Stimulated activated CD4-positive, alpha-beta T cell treated with anti-CD3 and anti-CD28 coated beads, Interleukin-15, amount 100 ng/mL, for 24 hours (primary cell): Measurements from ENCODE around the gene MRM2.
A peak's percentile ranks its signal among the peaks of the same experiment; 100 is the strongest.

Experiments
- DNase-seq: peaks from one replicate; pipeline ENCODE4 v3.0.0-alpha.2; 2020

MRM2 gene

DNA sequence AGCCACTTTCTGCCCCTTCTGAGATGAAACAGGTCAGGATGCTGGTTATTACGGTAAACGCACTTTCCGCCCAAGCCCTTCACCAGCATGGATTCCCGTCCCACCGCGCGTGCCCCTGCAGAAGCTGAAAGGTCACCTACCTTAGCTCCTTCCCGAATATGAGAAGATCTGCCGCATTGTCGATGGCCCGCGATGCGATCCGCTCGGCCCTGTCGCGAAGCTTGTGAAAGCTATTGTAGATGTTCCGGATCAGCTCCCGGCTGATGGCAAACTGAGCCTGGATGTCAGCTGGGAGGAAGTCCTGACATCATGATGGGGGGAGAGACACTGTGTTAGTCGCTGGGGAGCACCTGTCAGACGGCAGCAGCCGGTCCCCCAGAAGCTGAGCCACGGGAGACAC is 22.2 kb upstream of the MRM2 start:
- DNase-seq = no peak

DNA sequence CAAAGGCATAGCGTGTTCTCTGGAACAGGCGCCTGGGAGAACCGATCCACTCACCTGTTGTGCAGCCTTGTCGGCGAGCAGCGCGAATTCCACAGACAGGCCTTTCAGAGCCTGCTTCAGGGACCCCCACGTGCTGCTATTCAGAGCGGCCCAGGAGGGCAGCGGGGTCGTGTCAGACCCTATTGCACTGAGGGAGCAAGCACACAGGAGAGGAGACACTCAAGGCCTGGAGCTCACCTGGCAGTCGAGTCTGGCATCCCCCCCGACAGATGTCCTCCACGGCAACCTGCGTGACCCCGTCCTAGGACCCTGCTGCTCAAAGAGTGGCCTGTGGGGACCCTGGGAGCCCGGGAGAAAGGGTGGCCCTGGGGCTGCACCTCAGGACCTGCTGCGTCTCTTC is 21.2 kb upstream of the MRM2 start:
- no peak for DNase-seq

DNA sequence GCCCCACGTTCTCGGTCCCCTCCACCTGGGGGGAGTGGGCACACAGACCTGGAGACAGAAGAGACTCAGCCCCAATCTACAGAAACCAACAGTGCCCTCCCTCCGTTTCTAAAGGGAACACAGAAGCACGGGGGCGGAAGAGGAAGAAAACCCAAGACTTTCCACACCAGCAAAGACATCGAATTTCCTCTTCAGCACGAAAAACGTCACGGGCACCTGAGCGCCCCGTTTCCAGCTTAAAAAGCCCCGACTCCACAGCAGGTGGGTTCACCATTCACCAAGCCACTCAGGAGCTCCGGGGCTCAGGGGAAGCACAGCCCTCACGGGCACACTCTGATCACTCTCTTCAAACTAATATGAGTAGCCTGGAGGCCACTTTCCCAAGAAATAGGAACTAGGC is 19.6 kb upstream of the MRM2 start:
- peak; percentile 26 for DNase-seq

DNA sequence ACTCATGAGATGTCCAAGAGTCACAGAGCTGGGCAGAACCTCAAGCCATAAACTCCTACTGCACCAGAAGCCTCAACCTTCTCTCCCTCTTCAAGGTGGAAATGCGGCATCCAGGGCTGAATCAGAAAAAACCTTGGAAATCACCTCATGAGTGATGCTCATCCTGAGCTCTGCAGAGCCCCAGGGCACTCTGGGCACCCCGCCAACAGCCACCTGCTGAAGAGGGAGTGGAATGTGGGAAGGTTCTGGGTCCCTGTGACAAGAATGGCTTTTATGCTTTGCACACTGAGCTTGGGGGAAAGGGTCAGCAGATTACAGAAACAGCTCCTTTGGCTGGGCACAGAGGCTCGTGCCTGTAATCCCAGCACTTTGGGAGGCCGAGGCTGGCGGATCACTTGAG is 18.8 kb upstream of the MRM2 start:
- no peak for DNase-seq

DNA sequence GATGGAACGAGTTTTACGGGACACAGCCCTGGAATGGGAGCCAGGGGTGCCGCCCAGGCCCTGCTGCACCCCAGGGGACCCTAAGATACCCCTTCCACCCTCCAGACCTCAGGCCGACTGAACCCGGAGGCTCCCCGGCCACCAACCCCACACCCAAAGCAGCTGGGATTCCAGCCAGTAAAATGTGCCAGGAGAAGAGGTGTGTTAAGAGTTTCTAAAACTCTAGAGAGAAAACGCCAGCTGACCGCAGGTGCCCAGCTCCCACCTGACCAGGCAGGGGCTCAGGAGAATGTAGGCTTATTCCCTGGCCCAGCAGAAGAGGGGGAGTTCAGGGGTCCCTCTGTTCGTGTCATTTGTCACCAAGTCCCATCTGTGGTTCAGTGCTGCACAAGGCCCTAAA is 17.5 kb upstream of the MRM2 start:
- no peak for DNase-seq

DNA sequence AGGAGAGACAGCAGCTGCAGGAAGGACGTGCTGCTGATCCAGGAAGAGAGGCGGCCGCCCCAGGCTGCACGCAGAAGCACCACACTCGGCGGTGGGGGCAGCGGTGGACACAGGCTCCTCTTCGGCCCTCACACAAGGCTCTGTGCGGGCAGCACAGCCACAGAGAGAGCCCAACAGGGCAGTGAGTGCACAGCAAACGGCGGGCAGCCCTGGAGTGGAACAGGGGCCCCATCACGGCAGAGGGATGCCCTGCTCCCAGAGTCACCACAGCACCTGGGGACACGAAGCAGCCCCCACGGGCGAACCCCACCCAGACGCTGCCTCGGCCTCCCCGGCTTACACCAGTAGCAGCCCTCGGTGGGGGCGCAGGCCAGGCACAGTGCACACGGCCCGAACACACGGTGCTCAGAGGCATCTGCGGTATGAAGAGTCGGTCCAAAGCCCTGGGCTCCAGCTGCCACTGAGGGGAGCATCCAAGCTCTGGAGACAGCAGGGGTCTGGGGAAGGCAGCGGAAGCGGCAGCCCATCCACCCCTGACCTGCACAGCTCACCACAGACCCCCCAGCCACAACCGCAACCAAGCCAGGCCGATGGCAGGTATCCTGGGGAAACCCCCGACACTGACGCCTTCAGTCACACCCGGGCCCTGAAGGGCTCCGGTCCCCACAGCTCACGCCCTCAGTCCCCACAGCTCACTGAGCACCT is 16.8 kb upstream of the MRM2 start:
- no peak for DNase-seq

DNA sequence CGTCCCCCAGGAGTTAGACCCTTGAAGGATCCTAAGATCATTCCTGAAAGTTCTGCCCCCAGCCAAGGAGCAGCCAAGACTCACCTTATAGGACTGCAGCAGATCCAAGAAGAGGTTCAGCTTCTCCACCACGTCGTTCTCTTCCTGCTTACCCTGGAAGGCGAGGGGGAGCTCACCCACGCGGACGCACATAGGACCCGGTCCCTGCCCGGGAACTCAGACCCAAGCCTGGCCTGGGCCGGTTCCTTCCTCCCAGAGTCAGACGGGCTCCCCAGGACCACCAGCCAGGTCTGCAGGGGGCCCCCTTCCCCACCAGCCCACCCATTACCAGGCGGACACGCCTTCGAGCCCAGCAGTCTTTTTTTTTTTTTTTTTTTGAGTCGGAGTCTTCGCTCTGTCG is 15.6 kb upstream of the MRM2 start:
- DNase-seq = no peak

DNA sequence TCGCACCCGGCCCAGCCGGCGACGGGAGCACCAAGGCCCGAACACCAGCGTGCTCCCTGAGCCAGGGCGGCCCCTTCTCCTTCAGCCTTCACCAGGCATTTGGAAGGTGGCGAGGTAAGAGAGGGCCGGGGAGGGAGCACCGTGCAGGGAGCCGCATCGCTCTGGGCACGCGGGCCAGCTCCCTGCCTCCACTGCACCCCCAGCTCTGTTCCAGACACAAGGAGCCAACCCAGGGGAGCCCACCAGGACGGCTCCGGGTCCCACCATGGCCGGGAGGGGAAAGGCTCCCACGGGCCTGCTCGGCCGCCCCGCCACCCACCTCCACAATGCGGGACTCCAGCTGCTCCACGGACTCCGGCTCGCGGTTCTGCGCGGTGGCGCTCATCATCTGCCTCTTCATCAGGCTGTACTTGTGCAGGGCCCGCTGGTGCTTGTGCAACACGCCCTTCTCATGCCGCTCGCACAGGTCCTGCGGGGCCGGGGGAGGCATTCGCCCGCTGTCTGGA is 15.1 kb upstream of the MRM2 start:
- DNase-seq = no peak

DNA sequence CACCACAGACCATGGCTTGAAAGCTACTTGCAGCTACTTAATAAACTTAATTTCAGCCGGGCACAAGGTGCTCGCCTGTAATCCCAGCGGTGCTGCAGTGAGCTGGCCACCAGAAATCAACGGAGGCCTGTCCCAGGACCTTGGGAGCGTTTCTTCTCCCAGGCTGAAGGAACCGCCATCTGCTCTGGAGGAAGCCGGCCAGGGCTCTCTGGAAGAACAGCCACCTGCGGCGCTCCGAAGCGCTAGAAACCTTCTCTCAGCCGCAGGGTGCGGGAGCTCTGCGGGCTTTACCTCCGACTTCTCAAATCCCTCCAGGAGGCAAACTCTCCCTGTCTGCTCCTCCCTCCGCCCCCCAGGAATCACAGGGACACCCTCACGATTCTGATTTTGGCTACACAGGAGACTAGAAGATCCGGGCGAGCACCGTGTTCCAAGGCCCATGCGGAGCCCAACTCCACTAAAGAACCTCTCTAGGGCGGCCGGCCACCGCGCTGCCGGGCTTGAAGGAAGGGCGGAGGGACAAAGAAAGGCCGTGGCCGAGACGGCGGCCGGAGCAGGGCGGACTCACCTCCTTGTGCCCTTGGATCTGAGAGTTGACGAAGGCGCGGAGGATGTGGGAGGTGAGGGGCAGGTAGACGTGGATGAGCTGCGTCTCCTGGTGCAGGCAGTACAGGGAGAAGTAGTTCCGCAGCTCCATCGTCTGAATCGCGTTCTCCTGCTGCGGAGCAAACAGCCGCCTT is 14.5 kb upstream of the MRM2 start:
- no peak for DNase-seq

DNA sequence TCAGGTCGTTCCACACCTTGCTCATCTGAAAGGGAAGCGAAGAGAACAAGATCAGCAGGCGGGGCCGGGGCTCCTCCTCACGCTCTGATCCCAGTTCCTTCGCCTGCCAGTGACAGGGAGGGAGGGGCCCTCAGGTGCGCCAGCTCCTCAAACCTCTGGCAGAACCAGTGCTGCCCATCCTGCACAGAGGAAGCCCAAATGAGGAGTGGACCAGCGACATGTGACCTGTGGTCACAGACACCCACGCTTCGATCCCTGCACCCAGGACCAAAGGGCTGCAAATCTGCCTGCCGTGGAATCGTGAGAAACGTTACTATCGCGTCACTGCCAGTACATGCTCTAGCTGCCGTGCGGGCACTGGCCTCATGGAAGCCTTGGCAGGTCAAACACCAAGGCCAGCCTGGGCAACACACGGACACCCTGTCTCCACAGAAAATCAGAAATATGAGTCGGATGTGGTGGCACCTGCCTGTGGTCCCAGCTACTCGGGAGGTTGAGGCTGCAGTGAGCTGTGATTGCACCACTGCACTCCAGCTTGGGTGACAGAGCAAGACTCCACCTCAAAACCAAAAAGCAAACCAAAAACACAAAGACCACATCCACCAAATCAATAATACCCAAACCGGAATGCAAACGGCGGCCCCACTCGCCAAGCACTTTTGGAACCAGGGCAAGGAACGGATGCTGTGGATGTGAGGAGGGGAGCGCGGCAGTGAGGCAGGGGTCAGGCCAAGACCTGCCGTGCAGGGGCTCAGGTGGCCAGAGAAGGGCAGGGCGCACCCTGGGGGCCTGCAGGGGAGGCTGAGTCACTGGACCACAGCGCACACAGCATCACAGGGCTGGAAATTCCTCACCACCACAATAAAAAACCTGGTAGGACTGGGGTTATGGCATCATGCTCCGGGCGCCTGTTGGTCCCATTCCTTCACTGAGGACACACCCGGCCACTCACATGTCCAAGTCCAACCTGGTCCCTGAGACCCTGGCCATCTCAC is 13.4 kb upstream of the MRM2 start:
- no peak for DNase-seq

DNA sequence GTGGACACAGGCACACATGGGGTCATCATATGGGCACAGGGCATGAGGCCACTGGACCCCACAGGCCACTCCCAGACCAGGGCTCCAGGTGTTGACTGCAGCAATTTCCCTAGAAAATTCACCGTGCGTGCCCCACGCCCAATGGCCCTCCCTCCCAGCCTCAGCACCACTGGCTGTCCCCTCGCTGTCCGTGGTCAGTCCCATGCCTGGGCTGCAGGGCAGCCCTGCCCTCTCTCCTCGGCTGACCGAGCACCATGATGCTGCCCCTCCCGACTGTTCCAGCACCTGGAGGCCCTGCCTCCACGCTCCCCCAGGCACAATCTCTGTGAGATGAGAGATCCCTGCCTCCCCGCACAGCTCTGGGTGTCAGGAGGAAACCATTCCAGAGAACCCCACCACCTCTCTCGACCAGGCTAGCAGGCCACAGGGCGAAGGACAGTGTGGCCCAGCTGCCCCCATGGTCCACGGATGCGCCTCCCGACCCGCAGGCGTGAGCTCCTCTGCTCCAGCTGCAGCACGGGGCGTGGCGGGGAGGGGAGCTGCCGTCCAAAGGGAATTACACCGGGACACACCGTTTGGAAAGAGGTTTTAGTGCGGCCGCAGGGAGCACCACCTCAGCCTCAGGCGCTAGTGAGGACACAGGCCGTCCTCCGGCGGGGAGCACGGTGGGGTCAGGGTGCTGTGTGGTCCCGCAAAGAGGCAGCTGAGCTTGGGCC is 12.6 kb upstream of the MRM2 start:
- no peak for DNase-seq

DNA sequence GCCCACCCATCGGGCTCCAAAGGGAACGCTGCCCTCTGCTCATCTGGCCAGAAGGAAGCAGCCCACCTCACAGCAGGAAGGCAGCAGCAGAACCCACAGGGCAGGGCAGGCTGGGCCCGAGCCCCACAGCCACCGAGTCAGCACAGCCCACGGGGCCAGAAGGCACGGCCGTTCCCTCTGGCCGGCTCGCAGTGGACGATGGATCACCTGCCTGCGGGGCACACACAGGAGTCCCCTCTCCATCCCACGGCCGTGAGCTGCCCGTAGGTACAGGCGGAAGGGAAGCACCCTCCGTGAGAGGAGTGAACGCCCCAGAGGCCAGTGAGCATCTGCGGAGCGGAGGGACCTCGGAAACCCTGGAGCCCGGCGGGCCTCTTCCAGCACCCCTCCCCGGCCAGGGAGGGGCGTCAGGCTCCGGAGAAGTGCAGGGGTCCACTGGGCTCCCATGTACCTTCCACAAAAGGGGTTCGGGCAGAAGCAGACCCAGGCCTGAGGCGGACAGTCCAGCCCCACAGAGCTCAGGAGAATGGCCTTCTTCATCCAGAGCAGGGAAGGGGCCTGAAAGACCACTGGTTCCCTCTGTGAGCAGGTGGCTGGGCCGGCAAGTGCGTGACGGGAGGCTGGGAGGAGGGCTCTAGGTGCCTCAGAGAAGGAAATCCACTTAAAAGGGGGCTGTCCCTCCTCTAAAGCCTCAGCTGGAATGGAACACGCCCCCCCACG is 11.7 kb upstream of the MRM2 start:
- no peak for DNase-seq

DNA sequence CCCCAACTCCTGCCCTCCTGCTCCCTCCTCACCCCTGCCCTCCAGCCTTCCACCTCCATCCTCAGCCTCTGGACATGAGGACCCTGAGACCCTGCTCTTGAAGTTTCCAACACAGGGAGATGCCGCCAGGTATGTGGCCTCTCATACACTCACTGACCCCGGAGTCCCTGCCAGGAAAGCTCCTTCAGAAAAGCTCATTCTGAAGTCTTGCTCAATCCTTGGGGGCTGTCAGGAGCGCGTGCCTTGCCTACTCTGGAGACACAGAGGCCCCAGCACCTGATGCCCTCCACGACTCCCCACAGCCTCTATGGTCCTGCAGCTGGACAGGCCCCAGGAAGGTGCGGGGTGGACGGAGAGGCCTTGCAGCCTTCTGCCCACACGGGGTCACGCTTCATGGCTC is 11.0 kb upstream of the MRM2 start:
- DNase-seq = no peak

DNA sequence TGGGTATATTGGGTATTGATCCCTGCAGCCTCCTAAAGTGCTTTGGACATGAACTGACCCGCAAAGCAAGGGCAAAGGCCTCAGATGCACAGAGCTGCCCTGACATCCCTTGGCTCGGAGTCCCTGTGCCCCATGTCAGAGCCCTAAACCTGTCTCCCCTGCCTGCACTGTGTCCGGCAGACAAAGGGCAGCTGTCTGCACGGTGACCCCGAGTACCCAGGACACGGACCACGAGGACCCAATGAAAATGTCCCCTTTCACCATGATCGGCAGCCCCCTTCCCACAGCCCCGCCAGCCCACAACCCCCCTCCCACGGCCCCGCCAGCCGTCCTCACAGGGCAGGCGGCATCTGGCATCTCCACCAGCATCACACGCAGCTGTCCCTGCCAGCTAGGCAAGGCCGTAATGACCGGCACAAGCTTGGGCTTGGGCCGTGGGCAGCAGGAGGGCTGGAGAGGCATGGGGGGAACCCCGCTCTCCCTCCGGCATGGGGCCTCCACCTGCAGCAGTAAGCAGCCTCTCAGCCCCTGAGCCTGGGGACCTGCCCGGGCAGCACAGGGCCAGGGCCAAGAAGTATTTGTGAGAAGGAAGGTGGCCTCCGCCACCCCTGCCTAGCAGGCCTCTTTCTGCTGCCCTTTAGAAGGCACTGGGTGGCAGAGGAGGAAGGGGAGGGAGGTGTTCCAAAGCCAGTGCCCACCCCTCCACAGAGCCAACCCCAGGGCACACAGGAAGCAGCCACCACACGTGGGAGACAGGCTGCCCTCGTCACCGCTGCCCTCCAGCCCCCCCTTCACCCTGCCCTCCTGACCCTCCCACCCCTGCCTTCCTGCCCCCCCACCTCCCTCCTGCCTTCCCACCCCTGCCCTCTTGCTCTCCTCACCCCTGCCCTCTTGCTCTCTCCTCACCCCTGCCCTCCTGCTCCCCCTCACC is 10.1 kb upstream of the MRM2 start:
- DNase-seq = no peak

DNA sequence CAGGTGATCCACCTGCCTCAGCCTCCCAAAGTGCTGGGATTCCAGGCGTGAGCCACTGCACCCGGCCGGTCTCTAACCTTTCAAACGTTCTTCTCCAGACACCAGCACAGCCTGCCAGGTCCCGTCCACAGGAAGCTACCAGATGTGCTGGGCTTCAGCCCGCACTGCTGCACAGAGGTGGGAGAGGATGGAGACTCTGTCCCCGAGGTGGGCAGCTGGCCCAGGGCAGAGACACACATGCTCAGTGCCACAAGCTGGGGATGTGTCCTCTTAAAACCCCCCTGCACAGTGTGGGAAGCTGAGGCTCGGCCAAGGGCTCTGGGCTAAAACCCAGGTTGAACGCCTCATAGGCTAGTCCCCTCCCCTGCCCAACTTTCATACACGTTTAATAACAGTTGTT is 9.4 kb upstream of the MRM2 start:
- no peak for DNase-seq

DNA sequence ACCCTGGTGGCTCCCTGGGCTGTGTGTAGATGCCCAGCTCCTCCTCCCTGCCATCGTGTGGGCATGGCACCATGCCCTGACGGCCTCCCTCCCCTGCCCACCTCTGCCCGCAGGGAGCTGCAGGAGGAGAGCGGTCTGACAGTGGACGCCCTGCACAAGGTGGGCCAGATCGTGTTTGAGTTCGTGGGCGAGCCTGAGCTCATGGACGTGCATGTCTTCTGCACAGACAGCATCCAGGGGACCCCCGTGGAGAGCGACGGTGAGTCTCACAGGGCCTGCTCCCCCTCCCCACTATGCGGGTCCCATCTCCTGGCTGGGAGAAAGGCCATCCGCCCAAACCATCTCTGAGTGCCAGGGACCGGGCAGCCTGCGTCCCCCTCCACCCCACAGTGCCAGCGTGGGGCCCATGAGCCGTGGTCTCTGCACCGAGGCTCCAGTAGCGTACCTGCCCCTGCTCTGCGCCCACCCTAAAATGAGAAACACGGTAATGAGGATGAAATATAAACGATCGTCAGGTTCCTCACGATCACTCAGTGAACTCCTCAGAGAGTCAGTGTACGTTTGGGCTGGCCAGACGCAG is 7.8 kb upstream of the MRM2 start:
- no peak for DNase-seq

DNA sequence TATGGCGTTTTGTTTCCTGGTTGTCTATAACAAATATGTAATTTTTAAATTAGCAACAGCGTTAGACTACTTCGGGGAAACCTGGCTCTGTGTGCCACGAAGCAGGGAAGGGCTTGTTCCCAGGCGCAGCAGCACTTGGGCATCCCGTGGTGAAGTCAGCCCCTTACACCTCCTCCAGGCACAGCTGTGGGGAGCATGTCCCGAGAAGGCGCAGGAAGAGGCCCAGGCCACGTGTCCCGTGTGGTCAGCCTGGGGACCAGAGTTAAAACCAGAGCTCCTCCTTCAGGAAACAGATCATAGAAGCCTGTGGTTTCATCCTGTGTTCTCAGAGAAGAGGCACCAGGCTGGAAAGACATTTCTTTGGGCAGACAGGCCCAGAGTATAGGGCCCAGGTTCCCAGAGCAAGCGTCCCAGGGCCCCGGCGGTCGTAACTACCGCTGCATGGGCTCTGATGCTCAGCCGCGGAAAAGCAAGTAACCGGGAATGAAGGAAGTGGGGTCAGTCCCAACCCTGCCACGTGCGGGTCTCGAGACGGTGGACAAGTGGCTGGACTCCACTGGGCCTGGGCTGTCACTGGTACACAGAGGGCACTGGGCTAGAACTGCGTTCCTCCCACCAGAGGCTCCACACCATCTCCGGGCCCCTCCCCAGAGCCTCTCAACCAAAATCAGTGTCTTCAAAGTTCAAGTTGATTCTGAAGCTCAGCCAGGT is 7.1 kb upstream of the MRM2 start:
- peak; percentile 34 for DNase-seq

DNA sequence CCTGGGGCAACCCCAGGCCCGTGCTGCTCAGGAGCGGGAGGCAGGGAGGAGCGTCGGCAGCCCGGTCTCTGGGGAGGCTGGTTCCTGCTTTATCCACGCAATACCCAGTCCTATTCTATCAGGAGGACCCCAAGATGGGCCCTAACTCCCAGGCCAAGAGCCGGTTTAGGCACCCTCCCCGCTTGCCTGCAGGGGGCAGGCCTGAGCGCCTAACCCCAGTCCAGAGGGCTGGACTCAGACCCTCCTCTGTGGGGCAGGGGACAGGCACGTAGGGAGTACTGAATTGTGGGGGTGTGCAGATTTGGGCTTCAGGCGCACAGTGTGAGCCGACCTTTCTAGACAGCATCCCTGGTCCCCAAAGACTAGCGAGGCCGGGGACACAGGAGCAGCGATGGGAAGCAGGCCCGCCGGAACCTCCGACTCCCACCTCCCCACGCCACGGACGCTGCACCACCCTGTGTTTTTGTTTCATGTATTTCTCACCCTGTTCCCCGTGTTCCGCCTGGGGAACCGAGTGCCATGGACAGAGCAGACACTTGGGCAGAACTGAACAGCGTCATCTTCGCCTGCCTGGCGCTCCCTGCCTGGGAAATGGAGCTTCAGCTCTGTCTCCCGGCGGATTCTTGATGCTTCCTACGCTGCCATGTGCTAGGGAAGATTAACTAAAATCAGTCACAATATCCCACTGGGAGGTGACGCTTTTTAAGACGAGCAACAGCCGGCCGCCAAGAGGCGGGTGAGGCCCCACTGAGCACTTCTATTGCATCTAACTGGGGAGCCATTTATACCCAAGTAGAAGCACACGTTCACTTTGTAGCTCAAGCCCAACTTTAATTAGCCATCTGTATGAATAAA is 5.4 kb upstream of the MRM2 start:
- DNase-seq = peak; percentile 52
